Lower leg skin (tissue), 4 donors: ENCODE results near the gene RAX2. TPM values are rescaled to one million over a fixed set of nuclear protein-coding genes. Genes with fewer than 3 reads are reported as not detected.

Experiments
- DNase-seq, 2 donors: peaks; one replicate each; pipeline ENCODE4 v3.0.0-alpha.2; 2019; ENCODE audit warnings: low spot score in 2 of 2
- H3K4me3 ChIP-seq: fragments of 200-600 bp; sonication (generic); 2 replicates; pipeline ENCODE4 v1.5.1; 2017; ENCODE audit warnings: mild to moderate bottlenecking, low read depth; ENCODE audit not compliant: poor library complexity, severe bottlenecking
- POLR2A ChIP-seq, 2 donors: fragments of 450-650 bp; IDR thresholded peaks; one replicate each; pipeline ENCODE4 v1.6.1; 2016 to 2017; ENCODE audit warnings: antibody characterized with exemption in 2 of 2, mild to moderate bottlenecking in 1 of 2, moderate library complexity in 1 of 2
- WGBS, 2 donors: methylation state at CpG; one replicate each; pipeline ENCODE4 v1.1.5; 2018; 5-methylcytosine and 5-hydroxymethylcytosine counted together
- intact Hi-C: fragments of 100-400 bp; cut with DNase I; formaldehyde crosslinking; loops from one replicate; pipeline ENCODE4 v1.15.0; 2023; ENCODE audit warnings: low total_unique reads
- total RNA-seq, 4 donors: library from RNA; depleted of rRNA; stranded (reverse); fragments of >200 nt; gene quantifications; one replicate each; pipeline ENCODE4 v1.1.0, GENCODE V29; 2016
- TF ChIP-seq, protein P1 (sequence below), 3 donors: fragments of 450-650 bp; IDR thresholded peaks; one replicate each; pipeline ENCODE4 v1.5.1; 2016; ENCODE audit warnings: antibody characterized with exemption in 3 of 3, mild to moderate bottlenecking in 3 of 3, moderate library complexity in 2 of 3

Gene RAX2
- total RNA-seq, 4 donors from 2014 or later: not detected

DNA sequence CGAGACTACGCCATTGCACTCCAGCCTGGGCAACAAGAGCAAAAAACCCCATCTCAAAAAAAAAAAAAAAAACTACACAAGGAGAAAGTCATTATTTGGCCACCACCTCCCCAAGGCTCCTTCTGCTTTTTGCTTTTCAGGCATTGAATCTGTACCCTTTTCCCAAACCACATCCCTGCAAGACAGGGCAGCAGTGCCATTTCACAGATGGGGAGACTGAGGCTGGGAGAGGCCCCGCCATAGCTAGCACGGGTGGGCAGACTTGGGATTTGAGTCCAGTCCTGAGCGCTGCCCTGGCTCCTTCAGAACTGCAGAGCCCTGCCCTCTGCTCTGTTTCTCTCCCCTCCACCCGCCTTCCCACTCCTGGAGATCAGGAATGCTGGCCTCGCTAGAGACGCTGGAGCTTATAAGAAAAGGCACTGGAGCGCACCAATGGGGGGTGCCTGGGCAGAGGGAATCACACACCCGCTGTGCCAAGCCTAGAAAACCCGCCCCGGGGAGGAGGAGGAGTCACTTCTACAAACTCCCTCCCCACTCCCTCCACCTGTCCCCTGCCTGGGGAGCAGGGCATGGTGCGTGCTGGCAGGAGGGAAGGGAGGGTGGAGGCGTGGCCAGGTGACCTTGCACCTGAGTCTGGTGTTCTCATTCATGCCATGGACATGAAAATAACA lies 46.3 kb downstream of the RAX2 start:
- no peak overlapping the region for H3K4me3 ChIP-seq
- no peak for TF ChIP-seq POLR2A (IDR thresholded peaks at IDR 0.05)
- TF ChIP-seq, protein P1, sequence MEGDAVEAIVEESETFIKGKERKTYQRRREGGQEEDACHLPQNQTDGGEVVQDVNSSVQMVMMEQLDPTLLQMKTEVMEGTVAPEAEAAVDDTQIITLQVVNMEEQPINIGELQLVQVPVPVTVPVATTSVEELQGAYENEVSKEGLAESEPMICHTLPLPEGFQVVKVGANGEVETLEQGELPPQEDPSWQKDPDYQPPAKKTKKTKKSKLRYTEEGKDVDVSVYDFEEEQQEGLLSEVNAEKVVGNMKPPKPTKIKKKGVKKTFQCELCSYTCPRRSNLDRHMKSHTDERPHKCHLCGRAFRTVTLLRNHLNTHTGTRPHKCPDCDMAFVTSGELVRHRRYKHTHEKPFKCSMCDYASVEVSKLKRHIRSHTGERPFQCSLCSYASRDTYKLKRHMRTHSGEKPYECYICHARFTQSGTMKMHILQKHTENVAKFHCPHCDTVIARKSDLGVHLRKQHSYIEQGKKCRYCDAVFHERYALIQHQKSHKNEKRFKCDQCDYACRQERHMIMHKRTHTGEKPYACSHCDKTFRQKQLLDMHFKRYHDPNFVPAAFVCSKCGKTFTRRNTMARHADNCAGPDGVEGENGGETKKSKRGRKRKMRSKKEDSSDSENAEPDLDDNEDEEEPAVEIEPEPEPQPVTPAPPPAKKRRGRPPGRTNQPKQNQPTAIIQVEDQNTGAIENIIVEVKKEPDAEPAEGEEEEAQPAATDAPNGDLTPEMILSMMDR (IDR thresholded peaks at IDR 0.05): no peak
- intact Hi-C loops: no loop called here
- DNase-seq: no peak
- WGBS, 2 donors: 24 to 31% methylated on average over 14 of the region's 14 CpGs

DNA sequence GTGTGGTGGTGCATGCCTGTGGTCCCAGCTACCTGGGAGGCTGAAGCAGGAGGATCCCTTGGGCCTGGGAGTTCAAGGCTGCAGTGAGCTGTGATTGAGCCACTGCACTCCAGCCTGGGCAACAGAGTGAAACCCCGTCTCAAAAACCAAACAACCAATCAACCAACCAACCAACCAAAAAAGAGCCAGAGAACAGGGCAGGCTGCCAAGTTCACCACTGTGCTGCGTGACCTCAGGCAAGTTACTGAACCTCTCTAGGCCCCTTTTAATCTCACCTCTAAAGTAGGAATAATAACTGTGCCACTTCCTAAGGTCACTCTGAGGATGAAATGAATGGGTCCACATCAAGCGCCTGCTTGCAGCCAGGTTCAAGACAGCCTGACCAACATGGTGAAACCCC lies 46.9 kb downstream of the RAX2 start:
- WGBS, 2 donors: 66 to 67% methylated on average over 3 of the region's 3 CpGs
- no peak overlapping the region for H3K4me3 ChIP-seq
- intact Hi-C loops: no loop called here
- no peak for DNase-seq
- TF ChIP-seq, protein P1 (IDR thresholded peaks at IDR 0.05): no peak
- no peak for TF ChIP-seq POLR2A (IDR thresholded peaks at IDR 0.05)

DNA sequence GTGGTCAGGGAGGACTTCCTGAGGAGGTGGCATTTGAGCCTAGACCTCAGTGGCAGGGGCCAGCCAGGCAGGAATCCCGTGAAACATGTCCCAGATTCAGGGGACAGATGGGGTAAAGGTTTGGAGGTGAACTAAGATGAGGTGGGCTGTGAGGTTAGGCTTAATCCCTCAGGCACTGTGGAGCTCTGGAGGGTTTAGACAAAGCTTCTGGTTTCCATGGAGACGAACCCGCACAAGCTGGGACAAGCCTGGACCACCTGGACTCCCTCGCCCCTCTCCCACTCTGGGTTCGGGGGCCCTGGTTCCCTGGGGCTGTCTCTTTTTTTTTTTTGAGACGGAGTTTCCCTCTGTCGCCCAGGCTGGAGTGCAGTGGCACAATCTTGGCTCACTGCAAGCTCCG lies 48.1 kb downstream of the RAX2 start:
- TF ChIP-seq, protein P1 (IDR thresholded peaks at IDR 0.05): no peak
- no peak for TF ChIP-seq POLR2A (IDR thresholded peaks at IDR 0.05)
- WGBS, 2 donors: 30 to 41% methylated on average over 8 of the region's 8 CpGs
- DNase-seq: no peak
- intact Hi-C loops: no loop called here
- no peak overlapping the region for H3K4me3 ChIP-seq

DNA sequence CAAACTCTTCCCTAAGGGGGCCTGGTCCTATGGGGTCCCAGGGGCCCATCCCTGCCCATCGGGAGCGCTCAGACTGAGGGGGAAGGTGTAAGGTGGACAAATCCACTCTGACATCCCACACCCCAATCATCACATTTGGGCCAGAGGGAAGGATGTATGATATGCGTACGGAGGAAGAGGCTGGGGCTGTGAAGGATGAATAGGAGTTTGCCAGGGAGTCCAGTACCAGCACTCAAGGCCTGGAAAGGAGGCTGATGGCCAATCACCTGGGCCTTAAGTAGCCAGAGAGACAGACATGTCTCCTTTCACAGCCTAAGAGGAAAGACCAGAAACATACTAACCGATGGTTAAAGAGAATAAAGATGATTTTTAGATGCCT lies 48.9 kb downstream of the RAX2 start:
- DNase-seq: no peak
- intact Hi-C loops: no loop called here
- no peak for TF ChIP-seq POLR2A (IDR thresholded peaks at IDR 0.05)
- TF ChIP-seq, protein P1 (IDR thresholded peaks at IDR 0.05): no peak
- 72 to 80% methylated on average over 5 of the region's 5 CpGs for WGBS, 2 donors
- no peak overlapping the region for H3K4me3 ChIP-seq

DNA sequence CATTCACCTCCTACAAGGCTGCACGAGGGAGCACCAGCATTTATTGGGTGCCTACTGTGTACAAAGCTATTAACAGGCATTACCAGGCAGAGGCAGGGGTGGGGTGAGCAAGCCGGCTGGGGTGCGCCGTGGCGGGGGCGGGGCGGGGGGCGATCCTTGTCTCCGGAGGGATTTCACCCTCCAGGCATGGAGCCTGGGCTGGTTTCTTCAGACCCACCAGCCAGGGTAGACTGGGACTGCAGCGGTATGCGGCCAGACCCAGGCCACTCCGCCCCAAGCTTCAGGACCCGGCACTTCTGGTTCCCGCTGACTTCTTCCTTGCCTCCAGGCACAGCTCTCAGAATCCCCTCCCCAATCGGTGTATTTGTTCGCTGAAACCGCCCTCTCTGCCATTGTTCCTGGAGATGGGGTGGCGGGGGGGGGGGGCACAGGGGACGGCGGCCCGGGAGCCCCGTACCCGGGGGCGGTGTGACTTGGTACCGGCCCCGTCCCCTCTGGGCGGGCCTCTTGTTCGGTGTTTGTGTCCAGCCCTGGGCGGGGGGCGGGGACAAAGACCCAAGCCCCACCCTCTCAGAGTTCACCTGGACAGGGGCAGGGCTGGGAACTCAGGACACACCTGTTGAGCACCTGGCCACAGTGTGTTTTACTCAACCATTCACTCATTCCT lies 49.5 kb downstream of the RAX2 start:
- no peak for DNase-seq
- TF ChIP-seq POLR2A (IDR thresholded peaks at IDR 0.05): no peak
- TF ChIP-seq, protein P1 (IDR thresholded peaks at IDR 0.05): no peak
- H3K4me3 ChIP-seq: no peak overlapping the region
- WGBS, 2 donors: 0 to 2% methylated on average over 1 to 25 of the region's 30 CpGs
- intact Hi-C loops: no loop called here
